Testis (tissue), 2 donors: ENCODE measurements around the gene AVP.

Experiments used
- CTCF ChIP-seq, 3 experiments: fragments of 450-650 bp in 2 of 3; fragments of 200-600 bp in 1 of 3; sonication (generic) in 1 of 3; IDR thresholded peaks; one replicate each; pipeline ENCODE4 v1.5.1; 2016 to 2019; ENCODE audit warnings: antibody characterized with exemption in 3 of 3, mild to moderate bottlenecking in 2 of 3, moderate library complexity in 1 of 3
- POLR2A ChIP-seq: fragments of 450-650 bp; IDR thresholded peaks from one replicate; pipeline ENCODE4 v1.6.1; 2017; ENCODE audit warnings: antibody characterized with exemption, mild to moderate bottlenecking, moderate library complexity

GRCh38 chr20:3051385-3052019, 33.0 kb downstream of the AVP start:
- TF ChIP-seq CTCF (IDR thresholded peaks at IDR 0.05) (peak in 1 of 3 experiments; percentile 9), POLR2A (no peak)
